EH (cell line): ENCODE measurements around the gene ATP6V0C.
"Not testable (repeated sequence)": the region's sequence is repeated elsewhere in the genome, so short reads cannot be mapped to it uniquely, and the experiment has no call there.

ENCODE experiments used
- DNase-seq: peaks from one replicate; pipeline ENCODE4 v3.0.0-alpha.2; 2015; ENCODE audit warnings: low read depth

The ATP6V0C gene

GRCh38 chr16:2554709-2555425, 41.1 kb downstream of the ATP6V0C start:
- not testable (repeated sequence) for DNase-seq

GRCh38 chr16:2557150-2557549, 43.4 kb downstream of the ATP6V0C start:
- DNase-seq = not testable (repeated sequence)

- DNase-seq = not testable (repeated sequence)
These were observed 46.5 kb downstream of the ATP6V0C start for GRCh38 chr16:2560131-2560797.

GRCh38 chr16:2560798-2561133, 47.0 kb downstream of the ATP6V0C start:
- DNase-seq = not testable (repeated sequence)

GRCh38 chr16:2567506-2567905, 53.8 kb downstream of the ATP6V0C start:
- not testable (repeated sequence) for DNase-seq

- not testable (repeated sequence) for DNase-seq
These were observed 54.8 kb downstream of the ATP6V0C start for GRCh38 chr16:2568573-2568972.
